GM19324 (cell line): ENCODE data around the gene OVAAL.

Experiments
- ATAC-seq: cut with Tn5 transposase; IDR thresholded peaks from one replicate; pipeline ENCODE4 v1.9.1; 2021; ENCODE audit warnings: mild to moderate bottlenecking, moderate library complexity; ENCODE audit not compliant: unreplicated experiment, low FRiP score

The OVAAL gene

DNA sequence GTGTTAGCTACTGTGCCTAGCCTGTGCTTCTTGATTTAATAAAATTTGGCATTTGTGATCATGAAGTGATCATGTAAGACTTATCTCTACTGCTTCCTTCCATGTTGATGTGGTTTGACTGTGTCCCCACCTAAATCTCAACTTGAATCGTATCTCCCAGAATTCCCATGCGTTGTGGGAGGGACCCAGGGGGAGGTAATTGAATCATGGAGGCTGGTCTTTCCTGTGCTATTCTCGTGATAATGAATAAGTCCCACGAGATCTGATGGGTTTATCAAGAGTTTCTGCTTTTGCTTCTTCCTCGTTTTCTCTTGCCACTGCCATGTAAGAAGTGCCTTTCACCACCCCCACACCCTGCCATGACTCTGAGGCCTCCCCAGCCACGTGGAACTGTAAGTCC is at the start of gene OVAAL:
OVAAL (plus strand) TSS at position 301 of the 400 bp plus-strand sequence.
- ATAC-seq = no peak

DNA sequence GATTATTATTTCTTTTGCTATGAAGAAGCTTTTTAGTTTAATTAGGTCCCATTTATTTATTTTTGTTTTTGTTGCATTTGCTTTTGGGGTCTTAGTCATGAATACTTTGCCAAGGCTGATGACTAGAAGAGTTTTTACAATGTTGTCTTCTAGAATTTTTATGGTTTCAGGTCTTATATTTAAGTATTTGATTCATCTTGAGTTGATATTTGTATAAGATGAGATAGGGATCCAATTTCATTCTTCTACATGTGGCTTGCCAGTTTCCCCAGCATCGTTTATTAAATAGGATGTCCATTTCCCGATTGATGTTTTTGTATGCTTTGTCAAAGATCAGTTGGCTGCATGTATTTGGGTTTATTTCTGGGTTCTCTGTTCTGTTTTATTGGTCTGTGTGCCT is 47.9 kb upstream of the OVAAL start:
- ATAC-seq = no peak

DNA sequence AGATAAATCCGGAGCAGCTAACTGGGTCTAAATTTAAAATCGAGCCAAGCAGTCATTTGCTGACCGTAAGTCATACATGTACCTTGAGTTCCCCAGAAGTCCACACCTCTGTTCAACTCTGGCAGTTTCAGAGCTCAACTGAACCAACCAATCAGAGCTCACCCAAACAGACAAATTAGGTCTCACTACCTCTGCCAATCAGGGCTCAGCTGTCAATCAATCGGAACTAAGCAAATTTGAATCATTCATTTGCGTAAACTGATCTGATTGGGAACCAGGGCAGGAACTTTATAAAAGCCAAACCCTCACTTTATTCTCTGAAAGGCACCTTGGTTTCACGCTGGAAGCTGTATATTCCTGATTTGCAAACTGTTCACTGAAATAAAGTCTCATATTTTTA is 45.2 kb upstream of the OVAAL start:
- no peak for ATAC-seq

DNA sequence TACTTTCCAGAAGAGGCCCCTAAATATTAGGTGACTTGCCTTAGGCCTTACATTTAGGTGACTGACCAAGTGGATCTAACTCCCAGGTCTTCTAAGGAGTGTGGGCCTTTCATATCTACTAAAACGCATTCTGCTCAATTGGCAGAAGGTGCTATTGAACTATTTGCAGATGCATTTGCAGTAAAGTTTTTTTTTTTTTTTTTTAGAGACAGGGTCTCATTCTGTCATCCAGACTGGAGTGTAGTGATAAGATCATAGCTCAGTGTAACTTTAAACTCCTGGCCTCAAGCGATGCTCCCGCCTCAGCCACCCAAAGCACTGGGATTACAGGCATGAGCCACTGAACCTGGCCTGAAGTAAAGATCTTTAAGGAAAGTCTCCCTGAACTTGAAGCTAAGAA is 43.4 kb upstream of the OVAAL start:
- no peak for ATAC-seq

DNA sequence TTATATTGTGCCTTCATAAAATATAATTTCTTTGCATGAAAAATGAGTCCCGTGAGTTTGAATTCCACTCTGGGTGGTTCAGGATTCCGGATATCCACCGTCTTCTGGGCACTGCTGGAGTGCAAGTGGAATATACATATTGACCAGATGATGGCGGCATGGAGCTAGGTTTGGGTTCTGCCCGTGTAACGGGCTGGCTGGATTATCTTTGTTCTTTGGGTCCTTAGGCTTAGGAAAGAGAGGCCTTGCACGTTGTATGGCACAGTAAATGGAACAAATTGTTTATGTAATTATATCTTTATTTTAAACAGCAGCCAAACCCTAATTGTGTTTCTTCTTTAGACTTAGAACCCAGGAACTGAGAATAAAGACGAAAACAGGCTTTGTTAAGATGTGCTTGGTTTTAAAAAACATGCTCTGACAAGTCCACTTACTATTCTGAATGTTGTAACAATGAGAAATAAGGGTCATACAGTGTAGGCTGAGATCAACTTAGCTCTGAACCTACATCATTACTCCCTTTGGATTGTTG is 42.8 kb upstream of the OVAAL start:
- peak; percentile 77 for ATAC-seq

DNA sequence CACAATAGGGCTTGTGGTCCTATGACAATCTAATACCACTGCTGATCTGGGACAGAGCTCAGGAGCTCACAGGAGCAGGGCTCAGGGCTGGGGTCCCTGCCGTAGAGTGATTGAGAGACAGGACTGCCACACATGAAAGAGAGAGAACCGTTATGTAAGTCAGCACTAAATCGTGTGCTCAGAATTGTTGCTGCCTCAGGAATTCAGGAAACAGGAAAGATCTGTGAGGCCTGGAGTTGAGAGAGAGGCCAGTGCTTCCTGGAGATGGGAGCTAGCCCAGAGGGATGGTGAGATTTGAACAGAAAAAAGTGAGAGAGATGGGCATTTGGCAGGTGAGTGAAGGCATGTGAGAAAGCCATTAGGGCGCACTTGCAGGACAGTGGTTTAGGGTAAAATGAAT is 38.9 kb upstream of the OVAAL start:
- no peak for ATAC-seq

DNA sequence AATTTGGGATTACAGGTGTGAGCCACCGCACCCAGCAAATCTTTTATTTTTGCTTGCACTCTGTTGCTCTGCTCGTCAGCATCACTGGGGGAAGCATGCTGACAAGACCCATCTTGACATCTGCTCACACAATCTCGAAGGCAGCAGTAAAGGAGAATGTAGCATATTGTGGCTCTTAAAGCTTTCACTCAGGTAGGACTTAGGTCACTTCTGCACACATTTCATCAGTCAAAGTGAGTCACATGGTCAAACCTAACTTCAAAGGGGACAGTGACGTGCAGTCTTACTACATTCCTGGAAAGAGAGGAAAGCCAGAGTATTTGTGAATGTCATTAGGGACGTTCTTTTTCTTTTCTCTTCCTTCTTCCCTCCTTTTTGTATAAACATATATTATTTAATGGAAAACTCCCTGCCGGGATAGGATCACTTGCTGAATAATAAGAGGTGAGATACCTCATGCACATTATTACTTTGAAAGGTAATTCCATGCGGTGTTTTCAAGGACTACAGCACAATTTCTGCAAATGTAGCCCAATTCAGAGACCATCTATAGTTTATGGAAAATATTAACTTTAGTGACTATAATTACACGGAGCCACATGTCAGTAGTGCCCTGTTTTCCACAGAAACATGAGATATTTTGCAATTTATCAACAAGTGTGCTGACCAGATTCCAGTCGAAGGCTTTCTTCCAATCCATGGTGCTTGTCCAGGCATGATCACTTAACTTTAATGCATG is 37.1 kb upstream of the OVAAL start:
- ATAC-seq = no peak

DNA sequence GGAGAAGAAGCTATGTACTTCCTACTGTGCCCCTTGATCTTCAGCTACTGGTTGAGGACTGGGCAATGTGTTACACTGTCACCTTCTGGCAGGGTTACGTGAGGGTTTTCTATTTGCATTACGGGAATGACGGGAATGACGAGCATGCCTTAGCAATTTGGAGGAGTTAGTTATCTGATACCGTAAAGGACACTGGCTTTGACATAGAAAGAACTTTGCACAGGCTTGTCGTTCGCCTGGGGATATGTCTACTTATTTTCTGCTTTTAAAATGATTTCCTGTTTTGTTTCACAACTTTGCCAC is 36.6 kb upstream of the OVAAL start:
- no peak for ATAC-seq

DNA sequence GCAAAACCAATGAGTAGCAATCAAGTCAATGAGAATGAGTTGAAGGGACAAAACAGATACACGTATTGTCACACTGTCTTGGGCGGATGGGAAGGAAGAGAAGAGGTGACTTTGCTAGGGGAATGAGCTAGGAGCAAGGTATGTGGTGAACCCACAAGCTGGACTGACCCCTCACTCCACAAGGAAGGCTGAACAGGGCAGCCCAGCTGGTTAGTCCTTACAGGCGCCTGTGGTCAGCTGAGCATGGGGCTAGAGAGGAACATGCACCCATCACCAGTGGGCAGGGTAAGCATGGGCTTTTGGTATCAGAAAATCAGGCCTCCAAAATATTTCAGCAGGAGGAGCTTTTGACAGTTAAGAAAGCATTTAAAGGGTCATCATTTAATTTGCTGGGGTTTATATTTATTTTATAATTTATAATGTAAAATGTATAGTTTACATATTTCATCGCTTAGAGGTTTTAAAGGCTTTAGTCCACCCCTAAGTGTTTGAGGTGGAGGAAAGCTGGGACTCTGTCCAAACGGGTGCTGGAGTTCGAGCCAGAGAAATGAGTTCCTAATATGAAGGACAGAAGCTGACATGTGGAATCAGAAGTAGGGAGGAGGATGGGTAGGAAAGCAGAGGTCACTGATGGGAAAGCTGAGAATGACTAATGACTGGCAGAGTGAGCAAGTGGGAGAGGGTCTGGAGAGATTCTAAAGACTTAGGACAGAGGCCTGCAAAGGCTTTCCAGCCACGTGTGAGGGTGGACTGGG is 34.4 kb upstream of the OVAAL start:
- ATAC-seq = no peak

DNA sequence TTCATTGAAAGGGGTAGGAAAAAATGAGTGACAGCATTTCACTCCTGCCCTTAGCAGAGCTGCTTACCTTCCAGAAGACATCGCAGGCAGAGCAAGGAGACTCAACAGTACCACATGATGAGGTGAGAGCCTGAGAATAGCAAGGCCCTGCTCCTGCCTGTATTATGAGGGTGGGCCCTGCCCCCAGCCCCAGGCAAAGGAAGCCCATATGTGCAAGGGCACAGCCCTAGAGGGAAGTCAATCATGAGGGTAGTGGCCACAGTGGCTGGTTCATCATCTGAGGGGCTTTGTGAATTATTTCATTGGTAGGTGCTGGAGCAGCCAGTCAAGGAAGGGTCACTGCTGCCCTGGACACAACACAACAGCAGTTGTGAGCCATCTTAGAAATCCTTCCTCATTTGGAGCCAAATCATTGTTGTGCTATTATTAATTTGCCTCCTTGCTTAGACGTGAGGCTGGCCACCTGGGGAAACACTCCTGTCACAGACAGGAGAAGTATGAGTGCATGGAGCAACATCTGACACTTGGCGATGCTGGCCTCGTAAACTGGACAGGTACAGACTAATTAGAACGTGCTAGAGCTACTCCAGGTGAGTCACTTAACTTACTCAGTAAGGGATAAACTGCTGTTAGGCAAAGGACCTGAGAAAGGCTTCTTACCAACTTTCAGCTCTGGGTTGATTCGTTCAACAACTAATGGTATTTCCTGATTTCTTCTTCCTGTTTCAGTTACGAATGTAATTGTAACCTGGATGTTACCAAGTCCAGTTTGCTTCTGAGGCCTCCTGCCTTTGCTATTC is 33.6 kb upstream of the OVAAL start:
- no peak for ATAC-seq

DNA sequence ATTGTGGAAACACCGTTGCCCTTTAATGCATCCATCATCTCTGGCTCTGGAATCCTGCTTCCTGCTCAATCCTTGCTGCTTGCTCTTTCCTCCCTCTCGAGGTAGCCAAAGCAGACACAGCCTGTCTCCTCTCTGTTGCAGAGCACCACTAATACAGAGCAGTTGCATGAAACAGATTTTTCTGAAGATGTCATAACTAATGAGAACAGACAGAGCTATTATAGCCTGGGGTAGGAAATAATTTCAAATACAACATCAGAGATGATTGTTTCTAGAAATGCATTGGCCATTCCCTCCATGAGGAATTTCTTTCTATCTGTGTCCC is 33.1 kb upstream of the OVAAL start:
- ATAC-seq = no peak

DNA sequence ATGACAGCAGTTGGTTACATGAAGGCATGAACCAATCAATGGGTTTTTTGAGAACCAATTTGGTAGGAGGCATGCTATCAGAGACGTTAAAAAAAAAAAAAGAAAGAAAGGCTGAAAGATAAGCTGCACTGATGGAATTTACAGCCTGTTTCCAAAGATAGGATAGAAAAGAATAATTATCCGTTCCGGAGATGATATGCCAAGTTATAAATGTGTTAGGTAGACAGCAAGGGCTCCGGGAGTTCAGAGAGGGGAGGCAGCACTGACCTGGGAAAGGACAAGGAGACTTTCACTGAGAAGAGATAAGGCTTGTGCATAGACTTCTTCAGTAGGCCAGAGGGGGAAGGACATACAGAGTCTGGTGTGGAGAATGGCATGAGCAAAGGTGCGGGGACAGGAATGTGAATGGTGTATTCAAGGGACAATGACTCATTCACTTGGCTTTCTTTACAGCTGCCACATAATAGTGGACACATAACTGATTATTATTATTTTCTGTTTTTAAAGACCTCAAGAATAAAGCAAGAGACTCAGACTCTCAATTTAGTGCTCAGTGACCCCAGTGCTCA is 31.6 kb upstream of the OVAAL start:
- ATAC-seq = no peak

DNA sequence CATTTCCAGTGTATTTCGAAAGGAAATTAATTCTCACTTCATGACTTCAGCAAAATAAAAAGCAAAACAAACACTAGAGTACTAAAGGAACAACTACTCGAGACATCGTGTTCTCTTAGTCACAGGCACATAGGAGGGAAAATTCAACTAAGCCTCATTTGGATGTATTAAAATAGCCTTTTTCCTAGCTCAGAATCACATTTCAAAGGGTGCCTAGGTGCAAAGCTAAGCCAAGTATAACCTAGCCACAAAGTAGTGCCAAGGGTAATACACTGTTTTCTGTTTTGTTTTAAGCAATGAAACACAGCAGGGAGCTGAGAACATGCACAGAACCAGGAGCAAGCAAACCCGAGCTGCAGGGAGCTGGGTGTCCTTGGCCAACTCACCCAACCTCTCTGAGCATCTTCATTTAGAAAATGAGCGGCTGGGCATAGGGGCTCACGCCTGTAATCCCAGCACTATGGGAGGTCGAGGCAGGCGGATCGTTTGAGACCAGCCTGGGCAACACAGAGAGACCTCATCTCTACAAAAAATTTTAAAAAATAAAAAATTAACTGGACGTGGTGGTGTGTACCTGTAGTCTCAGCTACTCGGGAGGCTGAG is 29.8 kb upstream of the OVAAL start:
- no peak for ATAC-seq

DNA sequence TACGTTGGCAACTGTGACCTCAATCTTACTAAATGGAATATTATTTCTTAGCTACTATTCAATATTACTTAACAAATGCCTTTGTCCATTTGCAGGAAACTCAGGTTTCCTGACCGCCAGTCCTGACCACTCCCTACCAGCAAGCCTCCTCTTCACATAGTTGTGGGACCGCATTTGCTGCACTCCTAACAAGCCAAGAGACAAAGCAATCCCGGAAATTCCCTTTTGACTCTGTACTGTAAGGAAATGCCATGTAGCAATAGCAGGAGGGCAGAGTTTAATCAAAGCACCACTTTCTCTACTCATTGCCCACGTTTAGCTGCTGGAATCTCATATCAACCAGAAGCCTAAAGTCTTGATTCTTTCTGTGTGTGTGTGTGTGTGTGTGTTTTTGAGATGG is 28.3 kb upstream of the OVAAL start:
- no peak for ATAC-seq

DNA sequence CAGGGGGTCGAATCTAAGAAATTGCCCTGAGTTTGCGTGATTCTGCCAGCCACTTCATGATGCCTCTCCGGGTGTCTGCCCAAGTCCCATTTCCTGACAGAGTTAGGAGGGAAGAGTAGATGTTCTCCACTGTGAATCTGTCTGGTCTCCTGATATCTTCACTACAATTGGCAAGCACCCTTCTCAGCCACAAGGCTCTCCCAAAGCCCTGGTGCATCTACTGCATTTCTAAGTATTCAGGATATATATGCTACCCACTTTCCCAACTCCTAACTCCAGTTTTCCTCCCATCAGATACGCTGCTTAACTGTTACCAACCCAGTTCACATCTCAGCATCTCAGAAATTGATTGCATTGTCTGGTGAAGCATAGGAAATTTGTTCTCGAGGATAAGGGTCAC is 25.9 kb upstream of the OVAAL start:
- no peak for ATAC-seq

DNA sequence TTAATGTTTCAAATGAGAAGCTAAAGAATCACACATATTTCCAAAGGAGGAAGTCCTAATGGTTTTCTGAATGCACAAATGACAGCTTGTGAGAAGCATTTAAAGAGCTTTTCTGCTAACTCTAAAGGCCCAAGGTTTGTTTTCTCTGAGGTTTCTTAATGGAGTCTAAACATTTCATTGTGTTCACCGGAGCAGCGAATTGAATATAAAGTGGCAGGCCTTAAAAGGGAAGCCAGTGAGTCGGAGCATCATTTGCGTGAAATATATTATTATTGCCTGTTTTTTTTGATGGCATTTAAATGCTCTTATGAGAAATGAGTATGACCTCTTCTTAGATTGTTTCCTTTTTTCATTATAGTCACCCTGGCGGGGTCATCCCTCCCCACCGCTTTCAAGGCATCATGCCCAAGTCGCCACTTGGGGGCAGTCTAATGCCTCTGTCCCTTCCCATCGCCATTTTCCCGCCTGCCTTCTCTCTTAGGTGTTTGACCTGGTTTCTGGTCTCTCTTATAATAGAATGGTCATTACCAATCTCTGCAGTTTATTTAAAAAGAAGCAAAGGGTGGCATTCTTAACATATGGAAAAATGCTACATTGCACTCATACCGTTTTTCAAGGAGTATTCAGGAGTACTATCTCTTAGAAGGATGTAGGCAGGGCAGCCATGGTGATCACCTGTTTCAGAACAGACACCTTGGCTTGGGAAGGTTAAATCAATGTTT is 25.3 kb upstream of the OVAAL start:
- no peak for ATAC-seq

DNA sequence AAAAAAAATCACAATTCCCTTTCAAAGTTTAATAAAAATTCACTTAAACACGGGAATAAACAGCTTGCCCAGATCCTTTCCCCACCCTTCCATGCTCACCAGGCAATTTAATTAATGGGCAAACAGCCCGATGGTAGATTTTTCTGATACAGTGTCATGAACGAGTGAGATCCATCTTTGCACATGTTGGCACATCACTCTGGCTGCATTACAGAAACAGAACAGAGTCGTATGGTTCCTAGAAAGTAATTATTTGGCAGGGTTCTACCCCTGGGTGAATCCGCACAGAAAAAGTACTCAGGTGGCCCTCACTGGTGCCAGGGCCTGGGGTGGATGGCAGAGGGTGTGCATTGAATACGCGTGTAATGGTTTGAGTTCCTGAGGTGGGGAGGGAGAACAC is 24.6 kb upstream of the OVAAL start:
- no peak for ATAC-seq

DNA sequence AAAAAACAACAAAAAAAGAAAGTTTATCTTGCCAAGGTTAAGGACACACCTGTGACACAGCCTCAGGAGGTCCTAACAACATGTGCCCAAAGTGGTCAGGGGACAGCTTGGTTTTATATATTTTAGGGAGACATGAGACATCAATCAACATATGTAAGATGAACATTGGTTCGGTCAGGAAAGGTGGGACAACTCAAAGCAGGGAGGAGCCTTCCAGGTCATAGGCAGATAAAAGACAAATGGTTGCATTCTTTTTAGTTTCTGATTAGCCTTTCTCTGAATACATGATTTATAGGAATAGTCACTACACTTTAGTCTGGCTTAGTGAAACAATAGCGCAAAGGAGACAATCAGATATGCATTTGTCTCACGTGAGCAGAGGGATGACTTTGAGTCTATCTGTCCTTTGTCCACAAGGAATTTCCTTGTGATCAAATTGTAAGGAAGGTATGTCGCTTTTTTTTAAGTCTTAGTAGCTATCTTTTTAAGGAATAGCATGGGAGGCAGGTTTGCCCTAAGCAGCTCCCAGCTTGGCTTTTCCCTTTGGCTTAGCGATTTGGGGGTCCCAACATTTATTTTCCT is 23.3 kb upstream of the OVAAL start:
- ATAC-seq = no peak

DNA sequence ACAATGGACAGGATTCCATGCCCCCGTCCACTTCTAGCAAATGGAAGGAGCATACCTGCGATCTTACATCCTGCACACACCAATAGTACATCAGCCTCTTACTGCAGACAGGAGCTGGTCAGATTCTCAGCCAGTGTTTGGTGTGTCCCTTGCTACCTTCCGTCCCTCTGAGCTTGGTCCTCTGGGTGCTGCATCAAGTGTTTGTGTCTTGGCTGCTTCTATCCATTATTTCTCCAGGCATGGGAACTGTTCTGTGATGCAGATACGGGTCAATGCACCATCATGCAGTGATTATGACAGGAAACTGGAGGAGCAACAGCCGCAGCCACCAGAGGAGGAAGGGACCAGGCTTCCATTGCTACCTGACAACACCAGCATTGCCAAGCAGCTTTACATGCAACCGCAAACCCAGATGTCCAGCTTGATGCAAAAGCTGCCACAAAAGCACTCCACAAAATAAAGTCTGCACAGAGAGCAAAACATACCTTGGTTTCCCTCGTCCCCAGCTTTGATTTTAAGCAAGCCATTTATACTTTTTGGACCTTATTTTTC is 21.9 kb upstream of the OVAAL start:
- no peak for ATAC-seq
